ENCODE data around the gene NUP88. TPM values are rescaled to one million over a fixed set of nuclear protein-coding genes. Genes with fewer than 3 reads are reported as not detected.

The NUP88 gene
- total RNA-seq, 2 experiments from 2014 or later: 129 to 142 TPM

DNA sequence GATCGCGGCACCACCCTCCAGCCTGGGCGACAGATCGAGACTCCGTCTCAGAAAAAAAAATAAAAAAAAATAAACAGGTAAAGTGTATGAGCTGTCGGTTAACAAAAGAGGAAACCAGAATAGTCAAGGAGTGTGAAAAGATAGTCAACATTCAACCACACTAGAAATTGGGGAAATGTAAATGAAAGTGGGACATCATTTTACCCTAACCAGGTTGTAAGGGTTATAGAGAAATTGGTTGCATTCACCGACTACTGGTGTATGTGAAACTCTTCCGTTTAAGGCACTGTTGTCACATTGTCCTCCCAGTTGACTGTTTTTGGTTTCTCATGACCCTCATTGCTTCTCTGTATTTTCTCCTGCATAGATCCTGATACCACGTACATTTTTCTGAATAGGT lies 74.5 kb downstream of the NUP88 start:
- no peaks in the 10 kb centered on the region for H3K27me3 Mint-ChIP-seq
- no peaks in the 10 kb centered on the region for H3K4me1 Mint-ChIP-seq (ENCODE audit: low read depth)
- peaks cover 59% of the 10 kb centered on the region for H3K36me3 Mint-ChIP-seq (ENCODE audit: low read depth)
- TF ChIP-seq CTCF (IDR thresholded peaks at IDR 0.05): no peak
- Histone ChIP-seq H3K9me3 (ENCODE audit: control insufficient read depth in 1 of 2, insufficient read depth in 1 of 2, low read length in 2 of 2) (no peaks in the 10 kb centered on the region), H3K4me1 (ENCODE audit: insufficient read depth, low read length) (no peaks in the 10 kb centered on the region), H3K27ac (ENCODE audit: low read depth in 1 of 2, low read length in 2 of 2) (no peak overlapping the region), H3K36me3 (ENCODE audit: insufficient read depth, low read length) (peaks cover 51% of the 10 kb centered on the region), H3K4me3 (ENCODE audit: low read length) (no peak overlapping the region), H3K27me3 (ENCODE audit: control insufficient read depth in 1 of 2, insufficient read depth in 2 of 2, low read length in 2 of 2) (no peaks in the 10 kb centered on the region)
- H3K4me3 Mint-ChIP-seq: no peak overlapping the region
- H3K9me3 Mint-ChIP-seq: no peaks in the 10 kb centered on the region
- DNase-seq: no peak
- no peak for ATAC-seq (ENCODE audit: poor library complexity)
- H3K27ac Mint-ChIP-seq: no peak overlapping the region
- ChIA-PET CTCF (no interaction called here), POLR2A (no interaction called here)
- intact Hi-C loops (cut with DNase I, micrococcal nuclease): no loop called here

Other genes with a start within 250 kb of the NUP88 start
- gene ZNF594, start 227.8 kb downstream of the NUP88 start, total RNA-seq: 1 to 10 TPM; 2.2 to 3.1 TPM
- under 1 TPM; 0.31 to 0.47 TPM for gene SCIMP, start 184.8 kb downstream of the NUP88 start, total RNA-seq
- 10 to 100 TPM; 27.4 to 31.8 TPM for gene RABEP1, start 137.4 kb downstream of the NUP88 start, total RNA-seq
- gene RPAIN, start 520 bp upstream of the NUP88 start, total RNA-seq: 10 to 100 TPM; 68.7 to 77.5 TPM
- 10 to 100 TPM; 59.9 to 62.9 TPM for gene C1QBP, start 19.5 kb upstream of the NUP88 start, total RNA-seq
- gene DHX33, start 49.3 kb upstream of the NUP88 start, total RNA-seq: 1 to 10 TPM; 2.5 to 2.9 TPM
- gene DERL2, start 66.5 kb upstream of the NUP88 start, total RNA-seq: 10 to 100 TPM; 88.3 to 98.7 TPM
- gene MIS12, start 66.9 kb upstream of the NUP88 start, total RNA-seq: 10 to 100 TPM; 19.2 to 20.3 TPM
- gene NLRP1, start 164.8 kb upstream of the NUP88 start, total RNA-seq: 100 to 1,000 TPM; 254 to 258 TPM